Ovary (tissue), 9 donors: Measurements from ENCODE around the gene FUT9. TPM values are rescaled to one million over a fixed set of nuclear protein-coding genes. Genes with fewer than 3 reads are reported as not detected.

Experiments used
- DNase-seq, 5 donors: peaks; one replicate each; pipeline ENCODE4 v3.0.0-alpha.2; 2019 to 2020
- H3K27ac ChIP-seq, 2 donors: fragments of 200-600 bp; one replicate each; pipeline versions ENCODE4 v1.5.1 to v1.8.0; 2019 to 2022
- H3K27me3 ChIP-seq: fragments of 200-600 bp; one replicate; pipeline ENCODE4 v1.8.0; 2022
- H3K36me3 ChIP-seq: fragments of 200-600 bp; sonication (generic); one replicate; pipeline ENCODE4 v1.5.1; 2019
- H3K4me1 ChIP-seq: one replicate; pipeline ENCODE4 v1.8.1; 2013; ENCODE audit warnings: mild to moderate bottlenecking, moderate library complexity; ENCODE audit not compliant: insufficient read depth
- H3K4me3 ChIP-seq: fragments of 200-600 bp; sonication (generic); one replicate; pipeline ENCODE4 v1.5.1; 2017
- H3K9me3 ChIP-seq, 2 donors: fragments of 200-600 bp in 1 of 2; sonication (generic) in 1 of 2; one replicate each; pipeline versions ENCODE4 v1.5.1 to v1.8.1; 2013 to 2019; ENCODE audit warnings: mild to moderate bottlenecking in 1 of 2, moderate library complexity in 1 of 2
- EP300 ChIP-seq: sonication (generic); formaldehyde crosslinking; IDR thresholded peaks from one replicate; pipeline ENCODE4 v1.6.1; 2017; ENCODE audit warnings: antibody characterized with exemption
- POLR2A ChIP-seq: fragments of 450-650 bp; IDR thresholded peaks from one replicate; pipeline ENCODE4 v1.6.1; 2017; ENCODE audit warnings: antibody characterized with exemption, mild to moderate bottlenecking, moderate library complexity
- WGBS, 3 donors: extraction: QIAGEN DNeasy Blood & Tissue Kit in 1 of 3; methylation state at CpG; one replicate each; pipeline versions ENCODE4 v1.1.5 to v1.1.7; 2013 to 2017; 5-methylcytosine and 5-hydroxymethylcytosine counted together
- intact Hi-C, 4 donors: fragments of 100-400 bp; cut with DNase I; formaldehyde crosslinking; loops; one replicate each; pipeline versions ENCODE4 v1.11.0 to v1.15.1; 2022 to 2023
- polyA plus RNA-seq, 2 donors: library from polyadenylated mRNA; stranded (reverse); fragments of 200-250 nt in 1 of 2; fragments of 350-450 nt in 1 of 2; fragmentation: Illumina TruSeq in 1 of 2; extraction: RNeasy Lipid Tissue Mini Kit (QIAGEN cat#74804) in 1 of 2; gene quantifications; one replicate each; pipeline ENCODE4 v1.2.3, GENCODE V29; 2013 to 2014
- total RNA-seq, 7 donors: library from RNA; depleted of rRNA in 2 of 7; stranded (reverse); fragments of >200 nt in 2 of 7; fragmentation: NEBNext Ultra II Directional in 3 of 7; extraction: Animal tissue kit (Norgen Biotek cat#: 25700) in 3 of 7; gene quantifications; one replicate each; pipeline versions ENCODE4 v1.1.0 to v1.2.4, GENCODE V29; 2016 to 2023
- TF ChIP-seq, protein P1 (sequence below), 3 donors: fragments of 450-650 bp in 2 of 3; fragments of 200-600 bp in 1 of 3; IDR thresholded peaks; one replicate each; pipeline versions ENCODE4 v1.5.1 to v1.8.0; 2016 to 2022; ENCODE audit warnings: antibody characterized with exemption in 3 of 3, mild to moderate bottlenecking in 1 of 3
- donor health status: DM: no; HTN: no; CAD: no; lungs with moderate emphysema.
- donor health status: DM: no; HTN: no; CAD: no.
- donor health status: Bipolar disorder and iron deficiency.
- donor health status: DM: yes; HTN: yes; CAD: no.
- donor health status: DM: no; HTN: no; CAD: no.
- donor health status: DM: yes; HTN: yes; CAD: no.

FUT9 gene
- total and polyA plus RNA-seq, 9 donors = under 0.01 to 0.13 (median 0.02) TPM; not detected in 4

DNA sequence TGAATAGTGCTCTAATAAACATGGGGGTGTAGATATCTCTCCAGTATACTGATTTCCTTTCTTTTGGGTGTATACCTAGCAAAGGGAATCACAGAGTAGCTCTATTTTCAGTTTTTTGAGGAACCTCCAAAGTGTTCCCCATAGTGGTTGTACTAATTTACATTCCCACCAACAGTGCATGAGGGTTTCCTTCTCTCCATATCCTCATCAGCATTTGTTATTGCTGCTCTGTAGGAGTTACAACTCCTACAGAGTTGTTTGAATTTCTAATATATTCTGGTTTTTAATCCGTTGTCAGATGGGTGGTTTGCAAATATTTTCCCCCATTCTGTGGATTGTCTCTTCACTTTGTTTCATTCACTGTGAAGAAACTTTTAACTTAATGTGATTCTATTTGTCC lies 207.9 kb downstream of the FUT9 start:
- TF ChIP-seq, protein P1, sequence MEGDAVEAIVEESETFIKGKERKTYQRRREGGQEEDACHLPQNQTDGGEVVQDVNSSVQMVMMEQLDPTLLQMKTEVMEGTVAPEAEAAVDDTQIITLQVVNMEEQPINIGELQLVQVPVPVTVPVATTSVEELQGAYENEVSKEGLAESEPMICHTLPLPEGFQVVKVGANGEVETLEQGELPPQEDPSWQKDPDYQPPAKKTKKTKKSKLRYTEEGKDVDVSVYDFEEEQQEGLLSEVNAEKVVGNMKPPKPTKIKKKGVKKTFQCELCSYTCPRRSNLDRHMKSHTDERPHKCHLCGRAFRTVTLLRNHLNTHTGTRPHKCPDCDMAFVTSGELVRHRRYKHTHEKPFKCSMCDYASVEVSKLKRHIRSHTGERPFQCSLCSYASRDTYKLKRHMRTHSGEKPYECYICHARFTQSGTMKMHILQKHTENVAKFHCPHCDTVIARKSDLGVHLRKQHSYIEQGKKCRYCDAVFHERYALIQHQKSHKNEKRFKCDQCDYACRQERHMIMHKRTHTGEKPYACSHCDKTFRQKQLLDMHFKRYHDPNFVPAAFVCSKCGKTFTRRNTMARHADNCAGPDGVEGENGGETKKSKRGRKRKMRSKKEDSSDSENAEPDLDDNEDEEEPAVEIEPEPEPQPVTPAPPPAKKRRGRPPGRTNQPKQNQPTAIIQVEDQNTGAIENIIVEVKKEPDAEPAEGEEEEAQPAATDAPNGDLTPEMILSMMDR (IDR thresholded peaks at IDR 0.05) = no peak
- TF ChIP-seq EP300 = no peak
- TF ChIP-seq POLR2A = no peak
- H3K9me3 ChIP-seq = no peaks in the 10 kb centered on the region
- no peak overlapping the region for H3K4me3 ChIP-seq
- H3K27ac ChIP-seq = no peak overlapping the region
- no peak for DNase-seq
- intact Hi-C loops = no loop called here
- H3K27me3 ChIP-seq = no peaks in the 10 kb centered on the region
- H3K36me3 ChIP-seq = no peaks in the 10 kb centered on the region
- H3K4me1 ChIP-seq = no peaks in the 10 kb centered on the region
- WGBS, 3 donors = 9 to 26% (median 18%) methylated on average over 1 of the region's 1 CpG

DNA sequence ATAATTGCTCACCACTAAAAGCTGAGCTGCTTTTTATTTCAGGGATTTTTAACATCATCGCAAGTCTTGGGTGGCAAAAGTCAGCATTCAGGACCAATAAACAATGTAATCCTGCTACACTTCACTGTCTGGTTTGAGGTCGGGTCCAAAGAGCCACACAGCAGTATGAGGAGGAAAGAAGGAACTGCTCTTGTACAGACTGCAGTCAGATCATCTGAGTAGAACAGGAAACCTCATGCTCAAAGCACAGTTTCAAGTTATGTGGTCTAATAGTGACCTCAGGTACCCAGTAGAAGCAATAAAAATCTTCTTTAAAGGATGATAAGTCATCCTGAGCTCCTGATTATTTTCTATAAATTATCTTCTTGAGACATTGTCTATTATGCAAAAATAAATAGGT lies 211.4 kb downstream of the FUT9 start:
- Histone ChIP-seq H3K9me3 (no peaks in the 10 kb centered on the region), H3K36me3 (no peaks in the 10 kb centered on the region), H3K4me1 (no peaks in the 10 kb centered on the region), H3K27ac (no peak overlapping the region), H3K4me3 (no peak overlapping the region), H3K27me3 (no peaks in the 10 kb centered on the region)
- TF ChIP-seq POLR2A = no peak
- no peak for TF ChIP-seq EP300
- TF ChIP-seq, protein P1 (IDR thresholded peaks at IDR 0.05) = no peak
- DNase-seq = no peak
- intact Hi-C loops = no loop called here
- 62 to 79% (median 71%) methylated on average over 2 of the region's 2 CpGs for WGBS, 3 donors

DNA sequence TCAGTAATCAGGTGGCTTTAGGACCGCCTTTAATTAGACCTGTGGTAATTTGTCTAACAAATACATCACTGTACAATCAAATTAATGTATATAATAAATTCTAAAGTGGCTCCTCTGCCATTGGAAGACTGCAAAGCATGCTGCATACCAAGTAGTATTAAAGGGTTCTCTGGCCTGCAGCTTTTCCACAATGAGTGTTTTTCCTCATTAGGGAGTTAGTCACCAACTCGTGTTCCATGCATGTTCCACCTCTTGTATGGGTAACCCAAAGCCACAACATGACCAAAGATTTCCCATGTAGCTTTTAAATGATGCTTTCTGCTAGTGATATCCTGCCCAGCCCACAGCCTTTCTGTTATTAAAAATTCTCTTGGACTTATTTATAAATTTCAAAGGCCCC lies 218.7 kb downstream of the FUT9 start:
- Histone ChIP-seq H3K27me3 (no peaks in the 10 kb centered on the region), H3K27ac (no peak overlapping the region), H3K36me3 (no peaks in the 10 kb centered on the region), H3K9me3 (no peaks in the 10 kb centered on the region), H3K4me1 (no peaks in the 10 kb centered on the region), H3K4me3 (no peak overlapping the region)
- 77% methylated on average over 2 of the region's 2 CpGs for WGBS, 3 donors
- TF ChIP-seq EP300 (no peak), POLR2A (no peak)
- TF ChIP-seq, protein P1 (IDR thresholded peaks at IDR 0.05) = no peak
- DNase-seq = no peak
- intact Hi-C loops = no loop called here

DNA sequence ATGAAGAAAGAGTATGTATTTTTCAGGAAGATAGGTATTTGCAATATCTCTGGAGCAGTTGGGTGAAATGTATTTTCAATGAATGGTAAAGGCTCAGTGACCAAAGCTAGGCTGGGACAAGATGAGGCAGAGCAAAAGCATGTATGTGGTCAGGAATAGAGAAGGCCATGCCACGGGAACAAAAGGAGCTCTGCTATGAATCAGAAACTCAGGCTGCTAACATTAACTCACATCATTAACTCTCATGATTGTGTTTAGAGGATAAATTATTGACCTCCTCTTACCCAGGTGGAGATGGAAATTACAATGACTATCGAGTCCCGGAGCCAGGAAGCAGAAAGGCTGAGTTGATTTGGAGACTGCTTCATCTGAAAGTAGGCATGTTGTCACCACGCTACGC lies 220.2 kb downstream of the FUT9 start:
- no peak overlapping the region for H3K4me3 ChIP-seq
- WGBS, 3 donors = 89 to 94% (median 91%) methylated on average over 5 of the region's 5 CpGs
- no peaks in the 10 kb centered on the region for H3K27me3 ChIP-seq
- no peaks in the 10 kb centered on the region for H3K4me1 ChIP-seq
- no peaks in the 10 kb centered on the region for H3K36me3 ChIP-seq
- H3K9me3 ChIP-seq = no peaks in the 10 kb centered on the region
- no peak for DNase-seq
- no peak overlapping the region for H3K27ac ChIP-seq
- intact Hi-C loops = no loop called here
- TF ChIP-seq, protein P1 (IDR thresholded peaks at IDR 0.05) = no peak
- TF ChIP-seq POLR2A (no peak), EP300 (no peak)

DNA sequence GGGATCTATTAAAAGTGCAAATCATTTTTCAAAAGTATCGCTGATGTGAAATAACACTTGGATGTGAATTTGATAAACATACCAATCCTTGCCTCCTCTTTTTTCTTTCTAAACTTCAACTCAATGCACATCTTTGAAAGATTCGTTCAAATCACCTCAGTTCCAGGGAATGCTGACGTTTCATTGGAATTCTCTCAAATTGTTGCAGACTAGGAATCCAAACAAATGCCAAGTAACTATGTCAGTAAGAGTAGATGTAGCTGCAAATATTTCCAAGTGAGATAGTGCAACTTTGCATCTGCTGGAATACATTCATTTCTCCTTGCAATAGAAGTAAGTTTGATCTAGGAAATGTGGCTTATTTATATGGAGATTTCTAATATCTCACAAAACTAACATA lies 220.7 kb downstream of the FUT9 start:
- Histone ChIP-seq H3K4me3 (no peak overlapping the region), H3K27ac (no peak overlapping the region), H3K9me3 (no peaks in the 10 kb centered on the region), H3K27me3 (no peaks in the 10 kb centered on the region), H3K4me1 (no peaks in the 10 kb centered on the region), H3K36me3 (no peaks in the 10 kb centered on the region)
- 25 to 30% (median 25%) methylated on average over 3 of the region's 3 CpGs for WGBS, 3 donors
- intact Hi-C loops = no loop called here
- no peak for TF ChIP-seq POLR2A
- TF ChIP-seq, protein P1 (IDR thresholded peaks at IDR 0.05) = no peak
- TF ChIP-seq EP300 = no peak
- DNase-seq = no peak
